ENCODE data around the gene SAMMSON.

The SAMMSON gene

DNA sequence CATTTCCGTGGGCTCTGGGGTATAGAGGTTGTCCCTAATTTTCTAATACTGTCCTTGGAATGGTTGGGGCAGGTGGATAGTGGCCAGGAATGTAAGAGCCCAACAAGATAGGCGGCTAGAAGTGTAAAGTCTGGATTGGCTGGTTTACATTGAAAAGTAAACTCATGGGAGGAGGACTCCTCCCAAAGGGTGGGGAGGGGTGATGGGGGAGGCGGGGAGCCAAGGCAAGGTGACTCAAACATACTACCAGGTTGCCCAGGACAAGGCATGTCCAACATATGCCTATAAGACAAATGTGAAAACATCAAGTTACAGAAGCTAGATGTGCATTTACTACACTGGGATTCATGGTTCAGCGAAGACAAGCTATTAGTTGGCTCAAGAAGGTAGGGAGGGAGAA, 14.3 kb upstream of the SAMMSON start:
- H3K27me3 ChIP-seq (ENCODE audit: control insufficient read depth in 1 of 2, insufficient read depth in 2 of 2, low read length in 2 of 2): no peaks in the 10 kb centered on the region
- no peak overlapping the region for H3K27ac ChIP-seq (ENCODE audit: low read depth, low read length)
- no peaks in the 10 kb centered on the region for H3K4me1 ChIP-seq (ENCODE audit: control insufficient read depth in 1 of 2, insufficient read depth in 2 of 2, low read length in 2 of 2)
- no peaks in the 10 kb centered on the region for H3K9me3 ChIP-seq (ENCODE audit: control insufficient read depth in 1 of 2, low read length in 2 of 2)
- no peaks in the 10 kb centered on the region for H3K36me3 ChIP-seq (ENCODE audit: control insufficient read depth in 1 of 2, insufficient read depth in 2 of 2, low read length in 2 of 2)
- no peak overlapping the region for H3K9ac ChIP-seq (ENCODE audit: low read depth in 1 of 2, low read length in 2 of 2)
- H3K4me3 ChIP-seq (ENCODE audit: low read depth in 1 of 2, low read length in 2 of 2): no peak overlapping the region

DNA sequence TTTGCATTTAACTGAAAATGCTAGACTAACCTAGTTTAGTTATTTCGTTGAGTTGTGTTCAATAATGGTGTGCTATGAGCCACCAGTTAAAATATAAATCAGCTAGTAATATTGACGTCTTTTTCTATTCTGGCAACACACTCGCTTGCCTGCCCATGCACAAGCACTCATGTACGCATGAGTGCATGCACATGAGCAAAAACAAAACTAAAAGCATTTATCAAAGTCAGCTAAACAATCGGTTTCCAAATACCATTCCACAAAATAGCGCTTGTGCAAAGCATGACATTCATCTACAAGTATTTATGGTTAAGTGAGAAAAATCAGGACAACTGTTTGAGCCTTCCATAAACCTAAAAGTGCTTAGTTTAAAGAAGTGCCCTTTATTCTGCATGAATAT, 13.1 kb upstream of the SAMMSON start:
- Histone ChIP-seq H3K4me1 (ENCODE audit: control insufficient read depth in 1 of 2, insufficient read depth in 2 of 2, low read length in 2 of 2) (no peaks in the 10 kb centered on the region), H3K9me3 (ENCODE audit: control insufficient read depth in 1 of 2, low read length in 2 of 2) (no peaks in the 10 kb centered on the region), H3K9ac (ENCODE audit: low read depth in 1 of 2, low read length in 2 of 2) (no peak overlapping the region), H3K36me3 (ENCODE audit: control insufficient read depth in 1 of 2, insufficient read depth in 2 of 2, low read length in 2 of 2) (no peaks in the 10 kb centered on the region), H3K27me3 (ENCODE audit: control insufficient read depth in 1 of 2, insufficient read depth in 2 of 2, low read length in 2 of 2) (no peaks in the 10 kb centered on the region), H3K27ac (ENCODE audit: low read depth, low read length) (no peak overlapping the region), H3K4me3 (ENCODE audit: low read depth in 1 of 2, low read length in 2 of 2) (no peak overlapping the region)

- Histone ChIP-seq H3K27me3 (ENCODE audit: control insufficient read depth in 1 of 2, insufficient read depth in 2 of 2, low read length in 2 of 2) (no peaks in the 10 kb centered on the region), H3K27ac (ENCODE audit: low read depth, low read length) (no peak overlapping the region), H3K36me3 (ENCODE audit: control insufficient read depth in 1 of 2, insufficient read depth in 2 of 2, low read length in 2 of 2) (no peaks in the 10 kb centered on the region), H3K9me3 (ENCODE audit: control insufficient read depth in 1 of 2, low read length in 2 of 2) (no peaks in the 10 kb centered on the region), H3K4me3 (ENCODE audit: low read depth in 1 of 2, low read length in 2 of 2) (no peak overlapping the region), H3K4me1 (ENCODE audit: control insufficient read depth in 1 of 2, insufficient read depth in 2 of 2, low read length in 2 of 2) (no peaks in the 10 kb centered on the region), H3K9ac (ENCODE audit: low read depth in 1 of 2, low read length in 2 of 2) (no peak overlapping the region)
These were observed 11.7 kb upstream of the SAMMSON start for GRCh38 chr3:69987833-69988232.

GRCh38 chr3:69993757-69994156, 5.8 kb upstream of the SAMMSON start:
- H3K4me1 ChIP-seq (ENCODE audit: control insufficient read depth in 1 of 2, insufficient read depth in 2 of 2, low read length in 2 of 2): no peaks in the 10 kb centered on the region
- no peak overlapping the region for H3K4me3 ChIP-seq (ENCODE audit: low read depth in 1 of 2, low read length in 2 of 2)
- H3K9me3 ChIP-seq (ENCODE audit: control insufficient read depth in 1 of 2, low read length in 2 of 2): no peaks in the 10 kb centered on the region
- no peak overlapping the region for H3K27ac ChIP-seq (ENCODE audit: low read depth, low read length)
- H3K9ac ChIP-seq (ENCODE audit: low read depth in 1 of 2, low read length in 2 of 2): no peak overlapping the region
- no peaks in the 10 kb centered on the region for H3K36me3 ChIP-seq (ENCODE audit: control insufficient read depth in 1 of 2, insufficient read depth in 2 of 2, low read length in 2 of 2)
- no peaks in the 10 kb centered on the region for H3K27me3 ChIP-seq (ENCODE audit: control insufficient read depth in 1 of 2, insufficient read depth in 2 of 2, low read length in 2 of 2)

DNA sequence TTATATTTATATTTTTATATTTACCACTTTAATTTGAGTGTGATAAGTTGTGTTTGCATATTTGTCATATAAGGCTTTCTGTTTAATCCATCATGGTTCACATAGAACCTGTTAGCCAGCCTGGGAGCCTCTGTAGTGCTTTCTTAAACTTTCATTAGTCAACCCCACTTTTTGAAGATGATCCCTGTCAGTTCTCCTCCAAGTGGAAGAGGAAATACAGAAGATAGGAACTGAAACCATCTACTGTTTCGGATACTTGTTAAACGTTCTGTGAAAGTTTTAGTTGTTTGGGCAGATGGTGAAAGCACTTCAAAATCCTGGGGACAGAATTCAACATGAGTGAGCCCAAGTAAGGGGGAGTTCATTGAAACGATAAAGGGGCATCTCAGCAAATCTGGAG, 4.6 kb upstream of the SAMMSON start:
- Histone ChIP-seq H3K9ac (ENCODE audit: low read depth in 1 of 2, low read length in 2 of 2) (no peak overlapping the region), H3K27me3 (ENCODE audit: control insufficient read depth in 1 of 2, insufficient read depth in 2 of 2, low read length in 2 of 2) (no peaks in the 10 kb centered on the region), H3K4me1 (ENCODE audit: control insufficient read depth in 1 of 2, insufficient read depth in 2 of 2, low read length in 2 of 2) (no peaks in the 10 kb centered on the region), H3K27ac (ENCODE audit: low read depth, low read length) (no peak overlapping the region), H3K4me3 (ENCODE audit: low read depth in 1 of 2, low read length in 2 of 2) (no peak overlapping the region), H3K9me3 (ENCODE audit: control insufficient read depth in 1 of 2, low read length in 2 of 2) (no peaks in the 10 kb centered on the region), H3K36me3 (ENCODE audit: control insufficient read depth in 1 of 2, insufficient read depth in 2 of 2, low read length in 2 of 2) (no peaks in the 10 kb centered on the region)

DNA sequence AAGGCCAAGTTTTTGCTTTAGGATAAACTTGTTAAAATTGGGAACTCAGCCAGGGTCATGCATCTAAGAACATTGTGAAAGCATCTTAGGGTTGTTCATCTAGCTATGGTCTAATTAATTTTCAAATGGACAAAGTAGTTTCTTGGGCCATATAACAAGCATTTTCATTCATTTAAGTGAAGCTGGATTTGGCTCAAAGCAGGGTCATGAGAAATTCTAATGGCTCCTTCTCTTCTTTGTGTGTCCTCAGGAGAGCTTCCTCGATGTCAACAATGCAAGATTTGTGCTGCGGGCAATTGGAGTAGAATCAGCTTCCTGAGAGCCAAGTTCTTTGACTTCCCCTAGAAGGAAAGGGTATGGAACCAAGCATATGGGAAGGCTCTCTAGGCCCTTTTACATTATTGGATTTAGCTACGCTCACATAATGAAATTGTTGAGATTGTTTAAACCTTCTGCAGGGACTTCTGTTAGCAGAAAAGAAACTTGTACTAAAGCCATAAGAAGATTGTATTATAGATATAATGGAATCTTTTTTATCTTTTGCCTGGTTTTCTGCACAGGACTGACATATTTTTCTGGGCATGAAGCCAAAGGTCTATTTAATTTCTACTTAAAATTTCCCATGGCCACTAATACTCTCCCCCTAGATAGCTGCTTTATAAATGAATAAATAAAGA, 1.8 kb upstream of the SAMMSON start:
- no peak overlapping the region for H3K27ac ChIP-seq (ENCODE audit: low read depth, low read length)

GRCh38 chr3:69998759-69999139, 784 bp upstream of the SAMMSON start:
- H3K27ac ChIP-seq (ENCODE audit: low read depth, low read length): no peak overlapping the region
- H3K9me3 ChIP-seq (ENCODE audit: control insufficient read depth in 1 of 2, low read length in 2 of 2): no peaks in the 10 kb centered on the region
- peak overlapping the region in 1 of 2 donors; percentile 8 for H3K4me3 ChIP-seq (ENCODE audit: low read depth in 1 of 2, low read length in 2 of 2)
- H3K9ac ChIP-seq (ENCODE audit: low read depth in 1 of 2, low read length in 2 of 2): no peak overlapping the region
- no peaks in the 10 kb centered on the region for H3K4me1 ChIP-seq (ENCODE audit: control insufficient read depth in 1 of 2, insufficient read depth in 2 of 2, low read length in 2 of 2)
- H3K27me3 ChIP-seq (ENCODE audit: control insufficient read depth in 1 of 2, insufficient read depth in 2 of 2, low read length in 2 of 2): no peaks in the 10 kb centered on the region
- H3K36me3 ChIP-seq (ENCODE audit: control insufficient read depth in 1 of 2, insufficient read depth in 2 of 2, low read length in 2 of 2): no peaks in the 10 kb centered on the region

More for the DNA sequence above, 1.8 kb upstream of the SAMMSON start:
- no peaks in the 10 kb centered on the region for H3K27me3 ChIP-seq (ENCODE audit: control insufficient read depth in 1 of 2, insufficient read depth in 2 of 2, low read length in 2 of 2)
- no peak overlapping the region for H3K9ac ChIP-seq (ENCODE audit: low read depth in 1 of 2, low read length in 2 of 2)
- H3K36me3 ChIP-seq (ENCODE audit: control insufficient read depth in 1 of 2, insufficient read depth in 2 of 2, low read length in 2 of 2): no peaks in the 10 kb centered on the region
- H3K4me1 ChIP-seq (ENCODE audit: control insufficient read depth in 1 of 2, insufficient read depth in 2 of 2, low read length in 2 of 2): no peaks in the 10 kb centered on the region
- no peak overlapping the region for H3K4me3 ChIP-seq (ENCODE audit: low read depth in 1 of 2, low read length in 2 of 2)
- no peaks in the 10 kb centered on the region for H3K9me3 ChIP-seq (ENCODE audit: control insufficient read depth in 1 of 2, low read length in 2 of 2)

DNA sequence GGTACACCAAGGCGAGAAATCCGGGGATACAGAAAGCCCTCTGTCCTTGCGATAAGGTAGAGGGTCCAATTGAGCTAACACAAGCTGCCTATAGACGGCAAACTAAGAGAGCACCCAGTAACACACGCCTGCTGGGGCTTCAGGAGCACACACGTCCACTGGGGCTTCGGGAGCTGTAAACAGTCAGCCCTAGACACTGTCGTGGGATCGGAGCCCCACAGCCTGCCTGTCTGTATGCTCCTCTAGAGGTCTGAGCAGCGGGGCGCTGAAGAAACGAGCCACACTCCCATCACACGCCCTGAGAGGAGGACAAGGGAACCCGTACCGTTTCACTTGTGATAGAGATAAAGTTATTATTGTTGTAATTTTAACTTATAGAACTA, 486 bp downstream of the SAMMSON start:
- Histone ChIP-seq H3K27me3 (ENCODE audit: control insufficient read depth in 1 of 2, insufficient read depth in 2 of 2, low read length in 2 of 2) (no peaks in the 10 kb centered on the region), H3K9ac (ENCODE audit: low read depth in 1 of 2, low read length in 2 of 2) (no peak overlapping the region), H3K36me3 (ENCODE audit: control insufficient read depth in 1 of 2, insufficient read depth in 2 of 2, low read length in 2 of 2) (no peaks in the 10 kb centered on the region), H3K27ac (ENCODE audit: low read depth, low read length) (peak overlapping the region; percentile 0), H3K4me3 (ENCODE audit: low read depth in 1 of 2, low read length in 2 of 2) (peak overlapping the region in 1 of 2 donors; percentile 14), H3K9me3 (ENCODE audit: control insufficient read depth in 1 of 2, low read length in 2 of 2) (no peaks in the 10 kb centered on the region), H3K4me1 (ENCODE audit: control insufficient read depth in 1 of 2, insufficient read depth in 2 of 2, low read length in 2 of 2) (no peaks in the 10 kb centered on the region)

DNA sequence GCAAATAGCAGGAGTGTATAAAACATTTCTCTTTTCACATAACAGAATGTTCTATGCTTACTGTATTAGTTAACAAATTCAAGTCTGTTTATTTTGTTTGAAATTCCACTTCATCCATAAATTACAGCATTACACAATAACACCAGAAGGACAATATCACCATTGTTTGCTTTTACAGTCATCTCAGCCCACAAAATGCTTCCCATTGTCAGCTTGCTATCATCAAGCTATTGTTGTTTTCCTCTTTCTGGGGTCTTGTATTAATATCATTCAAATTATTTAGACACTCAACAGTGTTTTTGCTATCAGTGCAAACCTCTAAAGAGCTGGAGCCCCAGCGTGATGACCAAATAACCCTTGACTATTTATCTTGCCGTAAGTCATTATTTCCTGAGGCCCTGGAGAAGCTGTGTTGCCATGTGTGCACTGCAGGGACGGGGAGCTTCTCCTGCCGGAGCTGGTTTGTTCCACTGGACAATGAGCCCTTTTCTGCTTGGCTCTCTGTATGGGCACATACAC, 1.1 kb downstream of the SAMMSON start:
- Histone ChIP-seq H3K36me3 (ENCODE audit: control insufficient read depth in 1 of 2, insufficient read depth in 2 of 2, low read length in 2 of 2) (no peaks in the 10 kb centered on the region), H3K27ac (ENCODE audit: low read depth, low read length) (no peak overlapping the region), H3K4me1 (ENCODE audit: control insufficient read depth in 1 of 2, insufficient read depth in 2 of 2, low read length in 2 of 2) (no peaks in the 10 kb centered on the region), H3K27me3 (ENCODE audit: control insufficient read depth in 1 of 2, insufficient read depth in 2 of 2, low read length in 2 of 2) (no peaks in the 10 kb centered on the region), H3K9me3 (ENCODE audit: control insufficient read depth in 1 of 2, low read length in 2 of 2) (no peaks in the 10 kb centered on the region), H3K4me3 (ENCODE audit: low read depth in 1 of 2, low read length in 2 of 2) (no peak overlapping the region), H3K9ac (ENCODE audit: low read depth in 1 of 2, low read length in 2 of 2) (no peak overlapping the region)

GRCh38 chr3:70003119-70003518, 3.6 kb downstream of the SAMMSON start:
- Histone ChIP-seq H3K4me3 (ENCODE audit: low read depth in 1 of 2, low read length in 2 of 2) (no peak overlapping the region), H3K27ac (ENCODE audit: low read depth, low read length) (no peak overlapping the region), H3K4me1 (ENCODE audit: control insufficient read depth in 1 of 2, insufficient read depth in 2 of 2, low read length in 2 of 2) (no peaks in the 10 kb centered on the region), H3K9me3 (ENCODE audit: control insufficient read depth in 1 of 2, low read length in 2 of 2) (no peaks in the 10 kb centered on the region), H3K9ac (ENCODE audit: low read depth in 1 of 2, low read length in 2 of 2) (no peak overlapping the region), H3K27me3 (ENCODE audit: control insufficient read depth in 1 of 2, insufficient read depth in 2 of 2, low read length in 2 of 2) (no peaks in the 10 kb centered on the region), H3K36me3 (ENCODE audit: control insufficient read depth in 1 of 2, insufficient read depth in 2 of 2, low read length in 2 of 2) (no peaks in the 10 kb centered on the region)
